ENCODE results near the gene MED23.

The MED23 gene

GRCh38 chr6:131642987-131643611, 15.1 kb upstream of the MED23 start:
- FAIRE-seq (no peak), DNase-seq (ENCODE audit: insufficient read length, low spot score) (no peak)

GRCh38 chr6:131642565-131642964, 14.5 kb upstream of the MED23 start:
- DNase-seq (ENCODE audit: insufficient read length, low spot score) (no peak), FAIRE-seq (no peak)

DNA sequence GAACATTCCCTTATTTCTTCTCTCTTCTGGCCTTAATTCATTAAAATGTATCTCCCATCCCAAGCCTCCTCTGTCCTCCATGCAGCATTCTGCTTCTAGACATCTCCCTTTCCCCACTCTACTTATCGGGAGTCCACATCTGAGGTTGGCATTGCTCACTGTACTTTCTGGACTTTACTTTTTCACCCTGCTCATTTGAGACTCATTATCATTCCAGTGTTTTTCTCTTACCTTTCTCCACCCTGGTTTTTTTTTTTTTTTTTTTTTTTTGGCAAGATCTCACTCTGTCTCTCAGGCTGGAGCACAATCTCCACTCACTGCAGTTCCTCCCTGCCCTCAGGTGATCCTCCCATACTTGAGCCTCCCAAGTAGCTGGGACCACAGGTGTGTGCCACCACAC, 13.5 kb upstream of the MED23 start:
- DNase-seq (ENCODE audit: insufficient read length, low spot score) (no peak), FAIRE-seq (no peak)

- DNase-seq (ENCODE audit: insufficient read length, low spot score) = no peak
- no peak for FAIRE-seq
These were observed 12.5 kb upstream of the MED23 start for GRCh38 chr6:131640576-131640975.

DNA sequence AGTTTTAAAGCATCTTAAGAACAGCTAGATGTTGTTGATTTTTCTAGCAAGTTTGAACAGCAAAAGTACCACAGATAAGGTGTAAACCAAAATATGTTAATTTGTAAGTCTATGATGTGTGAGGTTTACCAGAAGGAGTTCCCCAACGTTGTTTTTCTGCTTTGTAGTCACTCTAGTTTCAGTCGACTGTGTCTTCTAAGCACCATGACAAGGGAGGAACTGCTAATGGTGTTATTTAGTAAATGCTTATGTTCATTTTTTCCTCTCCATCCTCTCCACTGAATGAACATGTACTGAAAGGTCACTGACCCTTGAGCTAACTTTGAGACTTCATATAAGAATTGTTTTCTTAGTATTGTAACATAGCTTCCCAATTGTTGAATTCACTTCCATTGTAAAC, 12.1 kb upstream of the MED23 start:
- FAIRE-seq = peak; percentile 54
- DNase-seq (ENCODE audit: insufficient read length, low spot score) = no peak

- DNase-seq (ENCODE audit: insufficient read length, low spot score) = no peak
- no peak for FAIRE-seq
These were observed 10.0 kb upstream of the MED23 start for GRCh38 chr6:131638013-131638412.

DNA sequence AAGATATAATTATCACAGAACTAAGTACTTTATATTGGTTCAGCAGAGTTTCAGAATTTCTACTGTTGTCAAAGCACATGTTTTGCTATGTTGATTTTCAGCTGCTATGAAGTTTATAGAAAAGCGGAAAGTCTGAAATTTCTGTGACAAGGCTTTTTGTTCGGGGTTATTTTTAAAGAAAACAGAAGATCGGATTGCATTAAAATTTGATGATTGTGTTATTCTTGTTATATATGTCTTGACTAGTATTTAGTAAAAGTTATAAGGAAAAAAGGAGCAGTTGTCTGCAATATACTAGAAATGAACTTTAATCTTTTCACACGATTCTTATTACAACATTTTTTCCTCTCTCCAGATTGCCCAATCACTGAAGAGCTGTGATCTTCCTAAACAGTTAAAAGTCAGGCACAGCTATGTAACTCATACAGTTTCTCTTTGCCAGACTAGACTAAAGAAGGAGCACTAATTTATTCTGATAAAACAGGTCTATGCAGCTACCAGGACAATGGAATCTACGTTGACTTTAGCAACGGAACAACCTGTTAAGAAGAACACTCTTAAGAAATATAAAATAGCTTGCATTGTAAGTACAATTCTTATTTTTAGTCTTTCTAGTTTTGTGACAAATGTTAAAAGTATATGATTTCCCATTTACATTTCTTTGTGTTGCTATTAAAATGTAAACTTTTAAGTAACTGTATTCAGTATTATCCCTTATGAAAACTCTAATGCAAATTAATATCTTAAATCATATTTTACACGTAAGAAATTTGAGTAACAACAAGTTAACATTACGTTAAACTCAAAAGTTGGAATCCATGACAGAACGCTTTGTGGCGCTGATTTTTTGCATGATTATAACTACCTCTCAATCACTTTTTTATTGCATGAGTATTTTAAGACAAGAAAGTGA, 9.1 kb upstream of the MED23 start, which contains the start of gene ENPP3:
Gene ENPP3 (plus strand): TSS at position 423 of the 913 bp plus-strand sequence. CDS start 83 bp downstream, at position 506.
- DNase-seq (ENCODE audit: insufficient read length, low spot score) = no peak
- FAIRE-seq = no peak

DNA sequence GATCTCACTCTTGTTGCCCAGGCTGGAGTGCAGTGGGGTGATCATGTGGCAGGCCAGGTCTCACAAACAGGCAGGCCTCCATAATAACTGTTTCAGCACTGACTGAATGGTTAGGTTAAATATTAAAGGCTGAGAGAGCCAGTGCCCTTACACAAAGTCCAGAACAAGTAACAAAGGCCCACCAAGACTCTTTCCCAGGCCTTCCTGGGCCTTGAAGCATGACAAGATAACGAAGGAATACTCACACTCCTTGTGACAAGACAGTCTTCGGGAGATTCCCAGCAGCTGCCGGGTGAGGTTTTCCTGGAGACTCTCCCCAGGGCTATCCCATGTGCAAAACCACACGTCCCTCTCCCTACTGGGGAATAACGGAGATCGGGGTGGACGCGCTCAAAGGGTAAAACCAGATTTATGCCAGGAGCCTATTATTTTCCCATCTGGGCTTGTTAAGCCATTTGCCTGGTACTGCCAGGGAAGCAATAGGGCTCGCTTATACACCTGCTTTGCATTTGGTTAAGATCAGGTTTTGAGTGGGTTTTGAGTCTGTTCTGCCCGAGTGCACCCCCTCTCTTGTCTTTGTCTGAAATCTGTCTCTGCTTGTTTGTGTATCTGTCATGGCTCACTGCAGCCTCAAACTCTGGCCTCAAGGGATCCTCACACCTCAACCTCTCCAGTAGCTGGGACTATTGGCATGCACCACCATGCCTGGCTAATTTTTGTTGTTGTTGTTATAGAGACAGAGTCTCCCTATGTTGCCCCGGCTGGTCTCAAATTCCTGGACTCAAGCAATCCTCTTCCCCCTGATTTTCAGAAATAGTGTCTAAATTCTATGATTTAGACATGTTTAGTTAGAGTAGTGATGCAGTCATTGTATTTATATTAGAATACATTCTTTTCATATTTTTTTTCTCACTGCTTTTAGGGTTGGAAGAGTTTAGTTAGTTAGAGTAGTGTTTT, 7.6 kb upstream of the MED23 start:
- DNase-seq (ENCODE audit: insufficient read length, low spot score) = no peak
- FAIRE-seq = peak; percentile 26

DNA sequence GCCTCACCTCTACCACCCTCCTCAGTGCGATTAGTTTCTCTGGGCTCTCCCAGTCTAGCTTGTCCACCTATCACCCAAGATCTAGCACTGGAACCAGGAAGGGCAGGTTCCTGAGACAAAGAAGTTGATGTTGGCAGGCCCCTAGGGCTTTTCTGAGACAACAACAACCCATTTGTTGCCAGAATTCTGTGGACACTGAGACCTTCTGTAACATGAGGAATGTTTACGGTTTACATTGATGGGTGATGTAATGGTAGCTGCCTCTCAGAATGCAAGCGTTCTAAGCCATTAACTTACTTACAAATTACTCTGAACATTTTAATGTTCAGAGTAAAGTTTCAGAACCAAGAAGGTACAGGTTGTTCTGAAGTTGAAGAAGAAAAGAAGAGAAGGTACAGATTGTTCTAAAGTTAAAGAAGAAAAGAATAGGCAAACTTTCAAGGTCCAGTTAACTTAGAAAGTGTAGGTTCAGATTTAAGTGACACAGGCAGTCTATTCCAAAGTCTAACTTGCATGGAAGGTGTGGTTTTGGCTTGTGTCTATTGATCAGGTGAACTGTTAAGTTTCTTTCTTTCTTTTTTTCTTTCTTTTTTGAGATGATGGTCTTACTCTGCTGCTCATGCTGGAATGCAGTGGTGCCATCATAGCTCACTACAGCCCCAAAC, 3.7 kb upstream of the MED23 start:
- FAIRE-seq (no peak), DNase-seq (ENCODE audit: insufficient read length, low spot score) (no peak)

- FAIRE-seq (no peak), DNase-seq (ENCODE audit: insufficient read length, low spot score) (no peak)
These were observed 1.6 kb upstream of the MED23 start for GRCh38 chr6:131629651-131630050.

GRCh38 chr6:131628726-131629125, 684 bp upstream of the MED23 start:
- FAIRE-seq (no peak), DNase-seq (ENCODE audit: insufficient read length, low spot score) (no peak)

DNA sequence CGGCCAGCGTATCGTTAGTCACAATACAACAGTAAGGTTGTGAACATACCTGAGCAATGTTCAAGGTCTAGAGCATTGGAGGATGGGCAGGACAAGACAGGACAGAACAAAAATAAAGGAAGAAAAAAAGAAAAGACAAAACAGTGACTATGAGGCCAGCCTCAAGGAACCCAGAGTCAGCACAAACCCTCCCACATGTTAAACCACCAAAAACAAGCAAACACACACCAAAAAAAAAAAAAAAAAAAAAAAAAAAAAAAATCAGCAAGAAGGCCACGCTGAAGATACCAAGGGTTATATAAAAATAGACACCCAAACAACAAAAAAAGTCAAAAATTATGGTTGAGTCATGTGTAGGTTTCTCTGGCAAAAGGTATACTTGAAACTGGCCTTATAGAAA, 12.8 kb downstream of the MED23 start:
- DNase-seq (ENCODE audit: insufficient read length, low spot score) (no peak), FAIRE-seq (no peak)

DNA sequence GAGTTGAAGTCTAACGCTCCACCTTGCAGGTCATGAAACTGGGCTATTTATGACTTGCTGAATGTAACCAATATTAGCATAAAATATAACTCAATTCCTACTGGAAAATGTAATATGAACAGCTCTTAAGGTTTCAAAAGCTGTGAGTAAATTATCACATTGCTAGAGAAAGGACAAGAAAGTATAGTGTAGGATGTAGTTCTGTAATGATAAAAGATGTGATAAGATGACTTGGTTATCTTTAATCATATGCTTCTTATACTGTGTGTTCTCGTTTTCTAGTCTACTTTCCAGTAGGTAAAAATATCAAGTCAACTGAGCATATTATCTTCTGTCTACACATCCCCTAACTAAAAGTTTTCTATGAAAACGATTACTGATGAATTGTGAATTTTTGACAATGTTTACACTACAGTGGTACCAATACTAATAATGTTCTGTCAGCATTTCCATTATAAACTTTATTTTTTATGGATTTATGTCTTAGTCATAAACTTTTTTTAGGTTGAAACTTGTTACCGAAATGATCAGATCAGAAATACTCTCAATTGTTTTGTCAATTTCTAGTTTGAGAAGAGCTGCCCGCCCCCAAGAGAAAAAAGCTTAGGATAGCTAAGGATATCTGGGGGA, 14.6 kb downstream of the MED23 start:
- FAIRE-seq (no peak), DNase-seq (ENCODE audit: insufficient read length, low spot score) (no peak)

DNA sequence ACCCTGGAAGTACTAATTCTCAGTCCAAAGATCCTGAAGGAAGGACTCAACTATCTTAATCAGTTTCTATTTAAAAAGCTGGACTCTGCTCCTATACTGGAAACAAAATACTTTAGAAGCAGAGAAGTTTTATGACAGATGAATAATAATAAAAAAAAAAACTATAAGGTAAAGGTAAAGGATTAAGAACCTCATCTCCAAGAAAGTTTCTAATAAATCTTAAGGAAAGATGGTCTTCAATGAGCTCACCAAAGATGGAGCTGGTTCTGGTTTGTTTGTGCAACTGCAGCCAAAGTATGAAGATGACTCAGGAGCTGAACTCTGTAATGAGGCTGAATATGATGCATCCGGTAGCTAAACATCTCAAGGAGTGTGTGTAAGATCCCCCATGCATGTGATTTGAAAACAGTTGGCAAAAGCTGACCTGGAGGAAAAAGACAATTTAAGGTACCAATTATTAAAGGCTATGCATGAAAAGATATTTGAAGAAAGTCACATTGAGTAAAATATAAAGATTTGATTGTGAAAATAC, 25.2 kb downstream of the MED23 start:
- DNase-seq (ENCODE audit: insufficient read length, low spot score) = no peak
- no peak for FAIRE-seq

DNA sequence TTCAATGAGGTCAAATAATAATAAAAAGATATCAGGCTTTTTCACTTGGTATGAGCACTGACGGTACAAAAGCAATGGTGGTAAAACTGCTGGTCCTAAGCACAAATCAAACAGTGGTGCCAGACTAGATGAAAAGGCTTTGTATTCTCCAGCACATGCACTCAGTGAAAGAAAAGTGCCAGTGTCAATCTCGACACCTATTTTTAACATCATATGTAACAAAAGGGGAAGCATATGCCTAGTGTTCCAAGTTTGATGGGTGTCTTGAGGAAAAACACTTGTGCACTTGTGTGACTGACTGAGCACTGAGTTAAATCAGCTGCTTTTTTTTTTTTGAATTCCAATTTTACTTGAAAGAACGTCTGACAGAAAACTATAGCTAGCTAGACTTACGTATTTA, 27.3 kb downstream of the MED23 start:
- DNase-seq (ENCODE audit: insufficient read length, low spot score) (no peak), FAIRE-seq (no peak)

GRCh38 chr6:131597446-131597845, 30.6 kb downstream of the MED23 start:
- FAIRE-seq (no peak), DNase-seq (ENCODE audit: insufficient read length, low spot score) (no peak)

- no peak for DNase-seq (ENCODE audit: insufficient read length, low spot score)
- no peak for FAIRE-seq
These were observed 34.0 kb downstream of the MED23 start for GRCh38 chr6:131594074-131594473.

DNA sequence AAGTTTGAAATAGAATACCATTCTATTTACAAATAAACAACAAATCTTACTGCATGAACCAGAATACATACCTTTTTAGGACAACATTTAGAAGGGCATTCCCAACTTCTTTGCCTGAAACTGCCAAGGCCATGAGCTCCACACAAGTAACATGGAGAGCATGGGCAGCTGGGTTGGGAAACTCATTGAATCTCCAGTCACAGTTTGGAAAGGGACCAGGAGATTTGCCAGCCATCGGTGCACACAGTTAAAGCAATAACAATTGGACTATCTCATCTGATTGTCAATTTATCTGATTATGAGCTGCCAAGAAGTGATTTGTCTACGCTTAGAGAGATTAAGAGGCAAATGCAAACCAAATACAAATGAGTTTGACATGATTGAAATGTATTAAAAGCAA, 35.1 kb downstream of the MED23 start:
- FAIRE-seq (no peak), DNase-seq (ENCODE audit: insufficient read length, low spot score) (no peak)

- DNase-seq (ENCODE audit: insufficient read length, low spot score) (no peak), FAIRE-seq (no peak)
These were observed 39.4 kb downstream of the MED23 start for GRCh38 chr6:131588643-131589042.

GRCh38 chr6:131587909-131588308, 40.1 kb downstream of the MED23 start:
- no peak for FAIRE-seq

More at GRCh38 chr6:131587909-131588308, 40.1 kb downstream of the MED23 start:
- no peak for DNase-seq (ENCODE audit: insufficient read length, low spot score)

Measured in GM19239 (cell line).